Lung (tissue), 12 donors: ENCODE results near the gene UQCRC1. TPM values are rescaled to one million over a fixed set of nuclear protein-coding genes. Genes with fewer than 3 reads are reported as not detected.

Experiments
- ATAC-seq: fragments of 200-7000 bp; cut with Tn5 transposase; one replicate; pipeline ENCODE4 v1.9.1; 2020; ENCODE audit warnings: moderate number of reproducible peaks; ENCODE audit not compliant: insufficient read depth, low FRiP score
- DNase-seq, 3 donors: peaks; one replicate each; pipeline ENCODE4 v3.0.0-alpha.2; 2013 to 2017
- H3K27ac ChIP-seq, 2 donors: one replicate each; pipeline ENCODE4 v1.5.1; 2013; ENCODE audit warnings: mild to moderate bottlenecking in 2 of 2, moderate library complexity in 2 of 2, control low read depth in 1 of 2, inconsistent platforms in 1 of 2, low read depth in 1 of 2, low read length in 1 of 2
- H3K27me3 ChIP-seq, 3 donors: one replicate each; pipeline ENCODE4 v1.5.1; 2013; ENCODE audit warnings: low read length in 2 of 3; ENCODE audit not compliant: control insufficient read depth in 3 of 3, insufficient read depth in 3 of 3
- H3K36me3 ChIP-seq, 4 donors: one replicate each; pipeline ENCODE4 v1.5.1; 2013; ENCODE audit warnings: low read length in 4 of 4, mild to moderate bottlenecking in 1 of 4, moderate library complexity in 1 of 4; ENCODE audit not compliant: control insufficient read depth in 4 of 4, insufficient read depth in 4 of 4
- H3K4me1 ChIP-seq, 5 donors: one replicate each; pipeline ENCODE4 v1.5.1; 2013; ENCODE audit warnings: low read length in 5 of 5, mild to moderate bottlenecking in 2 of 5, moderate library complexity in 1 of 5; ENCODE audit not compliant: control insufficient read depth in 5 of 5, insufficient read depth in 5 of 5
- H3K4me3 ChIP-seq: one replicate; pipeline ENCODE4 v1.5.1; 2013; ENCODE audit warnings: mild to moderate bottlenecking, control low read depth, moderate library complexity
- H3K9ac ChIP-seq, 2 donors: one replicate each; pipeline ENCODE4 v1.5.1; 2013; ENCODE audit warnings: low read length in 2 of 2, control low read depth in 1 of 2; ENCODE audit not compliant: insufficient read depth in 1 of 2
- H3K9me3 ChIP-seq, 4 donors: one replicate each; pipeline ENCODE4 v1.5.1; 2013; ENCODE audit warnings: low read length in 3 of 4, mild to moderate bottlenecking in 1 of 4, moderate library complexity in 1 of 4; ENCODE audit not compliant: control insufficient read depth in 4 of 4, insufficient read depth in 3 of 4
- CTCF ChIP-seq: IDR thresholded peaks from 2 replicates; pipeline ENCODE4 v1.5.1; 2012; ENCODE audit warnings: mild to moderate bottlenecking; ENCODE audit errors: control extremely low read depth, extremely low read depth
- WGBS, 2 donors: extraction: QIAGEN DNeasy Blood & Tissue Kit; methylation state at CpG; one replicate each; pipeline ENCODE4 v1.1.7; 2013; 5-methylcytosine and 5-hydroxymethylcytosine counted together
- polyA plus RNA-seq, 2 donors: library from polyadenylated mRNA; stranded (reverse); fragments of 200-250 nt; gene quantifications; one replicate each; pipeline ENCODE4 v1.2.1, GENCODE V29; 2013
- total RNA-seq, 2 donors: library from RNA; depleted of rRNA in 1 of 2; stranded (reverse); fragments of >200 nt in 1 of 2; gene quantifications; one replicate each; pipeline ENCODE4 v1.2.1, GENCODE V29; 2014 to 2021
- donor health status: control.
- donor health status: control.
- donor health status: Bipolar disorder and iron deficiency.
- donor health status: healthy.
- donor health status: DM: yes; HTN: yes; CAD: no.

UQCRC1 gene
- total and polyA plus RNA-seq, 4 donors: 98.5 to 225 (median 176) TPM

GRCh38 chr3:48639944-48640606, 30.6 kb upstream of the UQCRC1 start:
- H3K27me3 ChIP-seq: no peaks in the 10 kb centered on the region
- H3K27ac ChIP-seq: no peak overlapping the region
- 87 to 91% methylated on average over 36 to 38 of the region's 38 CpGs for WGBS, 2 donors
- no peak for DNase-seq
- no peaks in the 10 kb centered on the region for H3K36me3 ChIP-seq
- H3K4me1 ChIP-seq: peaks cover 0 to 16% (median 0%) of the 10 kb centered on the region in 5 donors
- no peaks in the 10 kb centered on the region for H3K9me3 ChIP-seq
- no peak overlapping the region for H3K9ac ChIP-seq
- no peak for ATAC-seq
- TF ChIP-seq CTCF: no peak
- no peak overlapping the region for H3K4me3 ChIP-seq

- Histone ChIP-seq H3K9me3 (no peaks in the 10 kb centered on the region), H3K36me3 (peaks cover 0 to 9% (median 3%) of the 10 kb centered on the region in 4 donors), H3K4me1 (peaks cover 0 to 26% (median 3%) of the 10 kb centered on the region in 5 donors), H3K9ac (no peak overlapping the region), H3K27ac (no peak overlapping the region), H3K27me3 (no peaks in the 10 kb centered on the region), H3K4me3 (no peak overlapping the region)
- TF ChIP-seq CTCF: no peak
- 72 to 84% methylated on average over 6 of the region's 6 CpGs for WGBS, 2 donors
- no peak for DNase-seq
- ATAC-seq: no peak
Measured at GRCh38 chr3:48637305-48637704, 27.9 kb upstream of the UQCRC1 start.

DNA sequence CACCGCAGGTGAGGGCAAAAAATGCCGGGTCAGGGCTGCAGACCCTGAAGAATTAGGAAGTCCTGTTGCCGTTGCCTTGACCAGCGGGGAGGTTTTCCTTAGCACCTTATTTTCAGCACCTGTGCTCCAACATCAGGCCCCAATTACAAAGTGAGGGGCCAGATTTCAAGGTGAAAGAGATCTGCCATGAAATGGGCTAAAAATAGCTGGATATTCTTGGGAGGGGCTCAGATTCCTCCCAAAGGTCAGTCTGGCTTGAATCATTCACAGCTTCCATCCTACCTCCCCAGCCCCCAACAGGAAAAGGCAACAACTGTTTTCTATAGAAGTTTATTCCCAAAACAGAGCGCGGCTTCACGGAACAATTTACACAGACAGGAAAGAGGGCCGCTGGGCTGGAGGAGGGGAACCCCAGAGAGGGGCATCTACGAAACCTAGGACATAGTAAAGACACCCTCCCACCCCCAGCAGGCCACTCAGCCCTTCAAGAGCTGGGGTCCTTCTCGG, 26.8 kb upstream of the UQCRC1 start:
- H3K4me3 ChIP-seq: peak overlapping the region; percentile 38
- no peak for ATAC-seq
- WGBS, 2 donors: 37 to 40% methylated on average over 10 of the region's 10 CpGs
- DNase-seq: peak in 2 of 3 donors; percentile 34 to 41
- peak overlapping the region in 1 of 2 donors; percentile 24 for H3K9ac ChIP-seq
- no peaks in the 10 kb centered on the region for H3K27me3 ChIP-seq
- H3K9me3 ChIP-seq: no peaks in the 10 kb centered on the region
- peaks cover 0 to 26% (median 3%) of the 10 kb centered on the region in 5 donors for H3K4me1 ChIP-seq
- peaks cover 0 to 19% (median 6%) of the 10 kb centered on the region in 4 donors for H3K36me3 ChIP-seq
- TF ChIP-seq CTCF: no peak
- H3K27ac ChIP-seq: peak overlapping the region; percentile 53 to 85
